HepG2 (cell line): ENCODE measurements around the gene BET1. TPM values are rescaled to one million over a fixed set of nuclear protein-coding genes. Genes with fewer than 3 reads are reported as not detected.

Source experiments
- ATAC-seq: fragments of 200-7000 bp; cut with Tn5 transposase; 3 replicates; pipeline ENCODE4 v1.9.1; 2020; ENCODE audit warnings: mild to moderate bottlenecking, moderate library complexity
- BruUV-seq: library from RNA; stranded (reverse); fragments of 400-500 nt; replicated peaks from 2 replicates; lab custom pipeline; 2021; lab: Mats Ljungman, UMichigan
- CTCF ChIA-PET: fragments of 300-600 bp; formaldehyde crosslinking; extraction: SDS; loops from one replicate; lab custom pipeline; 2021; ENCODE audit warnings: low total read pairs, inconsistent platforms, low intra/inter-chr PET ratio; lab: Yijun Ruan, JAX
- POLR2A ChIA-PET: fragments of 350-600 bp; sonication (Branson Sonifier 250); formaldehyde crosslinking; loops from one replicate; lab custom pipeline; 2020; ENCODE audit warnings: antibody characterized with exemption, inconsistent platforms; lab: Yijun Ruan, JAX
- DNase-seq: peaks from one replicate; pipeline ENCODE4 v3.0.0-alpha.2; 2015; ENCODE audit warnings: low spot score
- FAIRE-seq: peaks from 3 replicates; lab custom pipeline; 2011; peaks lifted over from hg19 to GRCh38; lab: Jason Lieb, UNC
- H2AFZ ChIP-seq: one replicate; pipeline ENCODE4 v1.6.1; 2011; ENCODE audit warnings: low read length, inconsistent platforms
- H3K27ac ChIP-seq: fragments of 300-600 bp; 3 replicates; pipeline ENCODE4 v1.8.0; 2011; ENCODE audit warnings: mixed run types, mild to moderate bottlenecking, mixed read lengths, low read length, inconsistent platforms; ENCODE audit not compliant: insufficient read depth; ENCODE audit errors: extremely low read length
- H3K27me3 ChIP-seq, 2 experiments: fragments of 200-600 bp in 1 of 2; 2 replicates in 1 of 2; 3 replicates in 1 of 2; pipeline versions ENCODE4 v1.6.0 to v1.8.0; 2011; ENCODE audit warnings: low read length in 2 of 2, mild to moderate bottlenecking in 2 of 2, moderate library complexity in 2 of 2, inconsistent platforms in 1 of 2; ENCODE audit not compliant: insufficient read depth in 2 of 2, control insufficient read depth in 1 of 2
- H3K36me3 ChIP-seq, 2 experiments: fragments of 200-600 bp in 1 of 2; replicated peaks in 1 of 2; 2 replicates in 1 of 2; 3 replicates in 1 of 2; pipeline versions ENCODE4 v1.5.1 to v1.8.0; 2011; ENCODE audit warnings: low read length in 2 of 2, inconsistent platforms in 1 of 2; ENCODE audit not compliant: insufficient read depth in 2 of 2, control insufficient read depth in 1 of 2
- H3K4me1 ChIP-seq: 2 replicates; pipeline ENCODE4 v1.5.1; 2012; ENCODE audit warnings: low read length, inconsistent platforms; ENCODE audit not compliant: insufficient read depth
- H3K4me2 ChIP-seq: 2 replicates; pipeline ENCODE4 v1.6.0; 2011; ENCODE audit warnings: low read depth, low read length, inconsistent platforms
- H3K4me3 ChIP-seq, 3 experiments: fragments of 200-600 bp in 1 of 3; sonication (generic), shearing (Covaris generic) in 1 of 3; replicated peaks in 1 of 3; 2 replicates each; pipeline ENCODE4 v1.5.1; 2011 to 2016; ENCODE audit warnings: low read length in 3 of 3, inconsistent platforms in 2 of 3, low read depth in 2 of 3, mild to moderate bottlenecking in 2 of 3, control low read depth in 1 of 3, mixed read lengths in 1 of 3; ENCODE audit not compliant: insufficient read depth in 1 of 3
- H3K79me2 ChIP-seq: one replicate; pipeline ENCODE4 v1.6.1; 2011; ENCODE audit warnings: low read length, inconsistent platforms; ENCODE audit not compliant: insufficient read depth
- H3K9ac ChIP-seq: 2 replicates; pipeline ENCODE4 v1.6.0; 2011; ENCODE audit warnings: mild to moderate bottlenecking, low read depth, low read length, inconsistent platforms; ENCODE audit not compliant: insufficient read depth
- H3K9me3 ChIP-seq: 2 replicates; pipeline ENCODE4 v1.5.1; 2012; ENCODE audit warnings: mild to moderate bottlenecking, low read length
- H4K20me1 ChIP-seq: 2 replicates; pipeline ENCODE4 v1.6.0; 2011; ENCODE audit warnings: inconsistent platforms, mild to moderate bottlenecking, low read length, moderate library complexity; ENCODE audit not compliant: insufficient read depth
- ATAD3A ChIP-seq: sonication (generic); formaldehyde crosslinking; IDR thresholded peaks from 2 replicates; pipeline ENCODE4 v1.4.0; 2020; ENCODE audit warnings: missing genetic modification reagents
- GTF2F1 ChIP-seq: fragments of 150-350 bp; IDR thresholded peaks from 2 replicates; pipeline ENCODE4 v1.6.1; 2014; ENCODE audit warnings: low read length
- HNRNPK ChIP-seq: fragments of 200-400 bp; formaldehyde crosslinking; IDR thresholded peaks from 2 replicates; pipeline ENCODE4 v1.6.1; 2018; ENCODE audit warnings: low read length, low read depth, moderate library complexity, mild to moderate bottlenecking; ENCODE audit not compliant: poor library complexity, severe bottlenecking
- PCBP2 ChIP-seq: fragments of 200-400 bp; formaldehyde crosslinking; optimal IDR thresholded peaks from 2 replicates; pipeline ENCODE3; 2018; ENCODE audit warnings: low read length, low read depth; ENCODE audit not compliant: poor library complexity, severe bottlenecking
- PPARG ChIP-seq: conservative IDR thresholded peaks from 2 replicates; pipeline ENCODE4 v1.6.1; 2016; ENCODE audit warnings: missing biosample characterization, missing genetic modification reagents
- SMC3 ChIP-seq: IDR thresholded peaks from 2 replicates; pipeline ENCODE4 v1.6.1; 2011; ENCODE audit warnings: low read length, improper control_type of control experiment
- SRY ChIP-seq: sonication (generic); formaldehyde crosslinking; IDR thresholded peaks from 2 replicates; pipeline ENCODE4 v1.8.0; 2022; ENCODE audit warnings: mild to moderate bottlenecking, missing genetic modification reagents
- ZBTB21 ChIP-seq: sonication (generic); formaldehyde crosslinking; IDR thresholded peaks from 2 replicates; pipeline ENCODE4 v1.4.0; 2020; ENCODE audit warnings: missing genetic modification reagents
- ZBTB46 ChIP-seq: sonication (generic); formaldehyde crosslinking; IDR thresholded peaks from 2 replicates; pipeline ENCODE4 v1.4.0; 2020; ENCODE audit warnings: mild to moderate bottlenecking, missing genetic modification reagents, borderline replicate concordance
- ZFP90 ChIP-seq: sonication (generic); formaldehyde crosslinking; IDR thresholded peaks from 2 replicates; pipeline ENCODE4 v1.8.0; 2022; ENCODE audit warnings: missing genetic modification reagents, mild to moderate bottlenecking, inconsistent platforms, borderline replicate concordance
- ZNF737 ChIP-seq: sonication (generic); formaldehyde crosslinking; IDR thresholded peaks from 2 replicates; pipeline ENCODE4 v1.5.0; 2020; ENCODE audit warnings: missing genetic modification reagents, mild to moderate bottlenecking, borderline replicate concordance
- ZNF800 ChIP-seq: sonication (generic); formaldehyde crosslinking; IDR thresholded peaks from 2 replicates; pipeline ENCODE4 v1.4.0; 2020; ENCODE audit warnings: missing genetic modification reagents
- WGBS: methylation state at CpG from one replicate; pipeline ENCODE4 v1.1.6; 2017; ENCODE audit warnings: low lambda C conversion rate; 5-methylcytosine and 5-hydroxymethylcytosine counted together
- in situ Hi-C: cut with HindIII; loops from 2 replicates; pipeline ENCODE4 v1.10.0; 2017; ENCODE audit warnings: low pct_unique_long_range_greater_than_20kb; ENCODE audit not compliant: extremely low pct_ligation_motif_present
- intact Hi-C: fragments of 100-400 bp; cut with micrococcal nuclease; formaldehyde crosslinking; loops from one replicate; pipeline ENCODE4 v1.10.0; 2022; ENCODE audit not compliant: unreplicated experiment
- polyA plus RNA-seq, 8 experiments: library from polyadenylated mRNA; depleted of rRNA in 3 of 8; stranded (reverse) in 7 of 8; unstranded in 1 of 8; fragments of >200 nt; fragmentation: Illumina TruSeq in 4 of 8; extraction: Trizol in 4 of 8; gene quantifications; 2 replicates each; pipeline versions ENCODE4 v1.2.1 to v1.2.3, GENCODE V29; 2011 to 2016; ENCODE audit warnings: low read depth in 4 of 8, missing spikeins in 1 of 8, mixed read lengths in 1 of 8; ENCODE audit not compliant: insufficient read depth in 1 of 8
- total RNA-seq, 5 experiments: library from RNA; depleted of rRNA; stranded (reverse); fragments of >200 nt; fragmentation: Illumina TruSeq; extraction: Trizol; gene quantifications; 2 replicates each; pipeline ENCODE4 v1.2.3, GENCODE V29; 2016; ENCODE audit warnings: low read depth in 1 of 5
- TF ChIP-seq, protein P1 (sequence below): sonication (generic); formaldehyde crosslinking; conservative IDR thresholded peaks from 2 replicates; pipeline ENCODE4 v1.8.0; 2022; ENCODE audit warnings: missing genetic modification reagents
- TF ChIP-seq, protein P2 (sequence below): sonication (generic); formaldehyde crosslinking; IDR thresholded peaks from 2 replicates; pipeline ENCODE4 v1.4.0; 2020; ENCODE audit warnings: missing genetic modification reagents

BET1 gene
- total and polyA plus RNA-seq, 2 of the 13 experiments (the other 11 are each of a cell fraction or from before 2014, with no cell fraction given): 23.8 to 33.7 TPM

DNA sequence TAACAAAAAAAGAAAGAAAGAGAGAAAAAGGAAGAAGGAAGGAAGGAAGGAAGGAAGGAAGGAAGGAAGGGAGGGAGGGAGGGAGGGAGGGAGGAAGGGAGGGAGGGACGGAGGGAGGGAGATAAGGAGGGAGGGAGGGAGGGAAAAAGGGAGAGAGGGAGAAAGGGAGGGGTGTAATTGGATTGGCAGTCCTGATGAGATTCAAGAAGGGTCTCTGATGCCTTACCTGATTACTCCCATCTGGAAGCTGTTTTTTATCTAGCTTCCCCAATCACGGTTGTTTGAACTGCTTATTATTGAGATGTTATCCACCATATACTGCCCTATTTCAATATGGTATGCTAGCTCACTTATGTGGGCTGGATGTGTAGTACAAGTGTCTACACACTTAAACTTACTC is 55.3 kb downstream of the BET1 start:
- Histone ChIP-seq H3K9me3 (no peaks in the 10 kb centered on the region), H4K20me1 (no peaks in the 10 kb centered on the region), H3K4me2 (no peak overlapping the region), H3K27me3 (no peaks in the 10 kb centered on the region), H3K79me2 (no peaks in the 10 kb centered on the region), H3K36me3 (no peaks in the 10 kb centered on the region), H3K27ac (no peak overlapping the region), H3K9ac (no peak overlapping the region), H3K4me1 (no peaks in the 10 kb centered on the region), H3K4me3 (no peak overlapping the region), H2AFZ (no peak overlapping the region)
- no TSS peak for BruUV-seq
- ChIA-PET CTCF (no interaction called here), POLR2A (no interaction called here)
- FAIRE-seq (no peak), ATAC-seq (no peak), DNase-seq (no peak)
- in situ Hi-C loops (no loop called here), intact Hi-C loops (no loop called here)
- WGBS: 0% methylated on average over 2 of the region's 2 CpGs
- TF ChIP-seq ZNF737 (CRISPR knock-in tag): no peak
- no peak for TF ChIP-seq PPARG
- TF ChIP-seq, protein P1, sequence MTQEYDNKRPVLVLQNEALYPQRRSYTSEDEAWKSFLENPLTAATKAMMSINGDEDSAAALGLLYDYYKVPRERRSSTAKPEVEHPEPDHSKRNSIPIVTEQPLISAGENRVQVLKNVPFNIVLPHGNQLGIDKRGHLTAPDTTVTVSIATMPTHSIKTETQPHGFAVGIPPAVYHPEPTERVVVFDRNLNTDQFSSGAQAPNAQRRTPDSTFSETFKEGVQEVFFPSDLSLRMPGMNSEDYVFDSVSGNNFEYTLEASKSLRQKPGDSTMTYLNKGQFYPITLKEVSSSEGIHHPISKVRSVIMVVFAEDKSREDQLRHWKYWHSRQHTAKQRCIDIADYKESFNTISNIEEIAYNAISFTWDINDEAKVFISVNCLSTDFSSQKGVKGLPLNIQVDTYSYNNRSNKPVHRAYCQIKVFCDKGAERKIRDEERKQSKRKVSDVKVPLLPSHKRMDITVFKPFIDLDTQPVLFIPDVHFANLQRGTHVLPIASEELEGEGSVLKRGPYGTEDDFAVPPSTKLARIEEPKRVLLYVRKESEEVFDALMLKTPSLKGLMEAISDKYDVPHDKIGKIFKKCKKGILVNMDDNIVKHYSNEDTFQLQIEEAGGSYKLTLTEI (CRISPR knock-in tag): no peak
- TF ChIP-seq, protein P2, sequence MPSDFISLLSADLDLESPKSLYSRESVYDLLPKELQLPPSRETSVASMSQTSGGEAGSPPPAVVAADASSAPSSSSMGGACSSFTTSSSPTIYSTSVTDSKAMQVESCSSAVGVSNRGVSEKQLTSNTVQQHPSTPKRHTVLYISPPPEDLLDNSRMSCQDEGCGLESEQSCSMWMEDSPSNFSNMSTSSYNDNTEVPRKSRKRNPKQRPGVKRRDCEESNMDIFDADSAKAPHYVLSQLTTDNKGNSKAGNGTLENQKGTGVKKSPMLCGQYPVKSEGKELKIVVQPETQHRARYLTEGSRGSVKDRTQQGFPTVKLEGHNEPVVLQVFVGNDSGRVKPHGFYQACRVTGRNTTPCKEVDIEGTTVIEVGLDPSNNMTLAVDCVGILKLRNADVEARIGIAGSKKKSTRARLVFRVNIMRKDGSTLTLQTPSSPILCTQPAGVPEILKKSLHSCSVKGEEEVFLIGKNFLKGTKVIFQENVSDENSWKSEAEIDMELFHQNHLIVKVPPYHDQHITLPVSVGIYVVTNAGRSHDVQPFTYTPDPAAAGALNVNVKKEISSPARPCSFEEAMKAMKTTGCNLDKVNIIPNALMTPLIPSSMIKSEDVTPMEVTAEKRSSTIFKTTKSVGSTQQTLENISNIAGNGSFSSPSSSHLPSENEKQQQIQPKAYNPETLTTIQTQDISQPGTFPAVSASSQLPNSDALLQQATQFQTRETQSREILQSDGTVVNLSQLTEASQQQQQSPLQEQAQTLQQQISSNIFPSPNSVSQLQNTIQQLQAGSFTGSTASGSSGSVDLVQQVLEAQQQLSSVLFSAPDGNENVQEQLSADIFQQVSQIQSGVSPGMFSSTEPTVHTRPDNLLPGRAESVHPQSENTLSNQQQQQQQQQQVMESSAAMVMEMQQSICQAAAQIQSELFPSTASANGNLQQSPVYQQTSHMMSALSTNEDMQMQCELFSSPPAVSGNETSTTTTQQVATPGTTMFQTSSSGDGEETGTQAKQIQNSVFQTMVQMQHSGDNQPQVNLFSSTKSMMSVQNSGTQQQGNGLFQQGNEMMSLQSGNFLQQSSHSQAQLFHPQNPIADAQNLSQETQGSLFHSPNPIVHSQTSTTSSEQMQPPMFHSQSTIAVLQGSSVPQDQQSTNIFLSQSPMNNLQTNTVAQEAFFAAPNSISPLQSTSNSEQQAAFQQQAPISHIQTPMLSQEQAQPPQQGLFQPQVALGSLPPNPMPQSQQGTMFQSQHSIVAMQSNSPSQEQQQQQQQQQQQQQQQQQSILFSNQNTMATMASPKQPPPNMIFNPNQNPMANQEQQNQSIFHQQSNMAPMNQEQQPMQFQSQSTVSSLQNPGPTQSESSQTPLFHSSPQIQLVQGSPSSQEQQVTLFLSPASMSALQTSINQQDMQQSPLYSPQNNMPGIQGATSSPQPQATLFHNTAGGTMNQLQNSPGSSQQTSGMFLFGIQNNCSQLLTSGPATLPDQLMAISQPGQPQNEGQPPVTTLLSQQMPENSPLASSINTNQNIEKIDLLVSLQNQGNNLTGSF (CRISPR knock-in tag): no peak
- TF ChIP-seq ZBTB21 (CRISPR knock-in tag): no peak
- TF ChIP-seq GTF2F1: no peak
- TF ChIP-seq ATAD3A (CRISPR knock-in tag): no peak
- peak; percentile 59 for TF ChIP-seq PCBP2
- TF ChIP-seq SRY: no peak
- no peak for TF ChIP-seq SMC3
- TF ChIP-seq ZBTB46 (CRISPR knock-in tag): no peak
- no peak for TF ChIP-seq ZNF800 (CRISPR knock-in tag)
- no peak for TF ChIP-seq ZFP90 (CRISPR knock-in tag)
- peak; percentile 34 for TF ChIP-seq HNRNPK
